HEK293 (cell line): ENCODE results near the gene INO80E.

ENCODE experiments used
- ATF2 ChIP-seq: fragments of 450-650 bp; formaldehyde crosslinking; IDR thresholded peaks from 2 replicates; pipeline ENCODE4 v1.5.1; 2016; ENCODE audit warnings: missing biosample characterization, missing genetic modification characterization, low read depth
- CTCF ChIP-seq: fragments of 450-650 bp; formaldehyde crosslinking; IDR thresholded peaks from 2 replicates; pipeline ENCODE4 v1.5.1; 2016; ENCODE audit warnings: missing biosample characterization, missing genetic modification characterization
- KLF16 ChIP-seq: fragments of 450-650 bp; formaldehyde crosslinking; IDR thresholded peaks from 2 replicates; pipeline ENCODE4 v1.5.1; 2017; ENCODE audit warnings: missing biosample characterization, missing genetic modification characterization
- ZBTB7A ChIP-seq: fragments of 450-650 bp; formaldehyde crosslinking; IDR thresholded peaks from 2 replicates; pipeline ENCODE4 v1.5.1; 2016; ENCODE audit warnings: low read depth, missing biosample characterization, missing genetic modification characterization
- ZNF302 ChIP-seq: fragments of 450-650 bp; formaldehyde crosslinking; IDR thresholded peaks from 2 replicates; pipeline ENCODE4 v1.5.1; 2016; ENCODE audit warnings: missing biosample characterization, missing genetic modification characterization, low read depth
- ZNF639 ChIP-seq: fragments of 450-650 bp; formaldehyde crosslinking; IDR thresholded peaks from 2 replicates; pipeline ENCODE4 v1.5.1; 2016; ENCODE audit warnings: missing biosample characterization, missing genetic modification characterization
- ZNF76 ChIP-seq: fragments of 450-650 bp; formaldehyde crosslinking; IDR thresholded peaks from 2 replicates; pipeline ENCODE4; 2016; ENCODE audit warnings: low read depth, missing biosample characterization, missing genetic modification characterization, borderline replicate concordance

- TF ChIP-seq ZNF302 (tag by site-specific recombination) (no peak), ZBTB7A (no peak), CTCF (tag by site-specific recombination) (no peak), ZNF639 (tag by site-specific recombination) (no peak), ATF2 (tag by site-specific recombination) (no peak), ZNF76 (no peak), KLF16 (tag by site-specific recombination) (no peak)
Measured at GRCh38 chr16:30007378-30007895, 11.4 kb downstream of the INO80E start.
